CD4-positive, CD25-positive, alpha-beta regulatory T cell (primary cell): ENCODE measurements around the gene VSIG10L2. TPM values are rescaled to one million over a fixed set of nuclear protein-coding genes. Genes with fewer than 3 reads are reported as not detected.
"Not testable (repeated sequence)": the region's sequence is repeated elsewhere in the genome, so short reads cannot be mapped to it uniquely, and the experiment has no call there.

Experiments used
- ATAC-seq, 2 donors: fragments of 150-1000 bp; cut with Tn5 transposase; one replicate each; pipeline ENCODE4 v1.10.0; 2021; ENCODE audit warnings: low read depth in 2 of 2, moderate number of reproducible peaks in 2 of 2, moderate library complexity in 1 of 2
- DNase-seq, 3 donors: peaks; one replicate each; pipeline versions ENCODE4 v3.0.0 to v3.0.0-alpha.2; 2012 to 2022; ENCODE audit warnings: mixed read lengths in 1 of 3
- H3K27ac ChIP-seq: one replicate; pipeline ENCODE4 v1.7.0; 2013; ENCODE audit warnings: mild to moderate bottlenecking, low read length; ENCODE audit not compliant: insufficient read depth, poor library complexity, severe bottlenecking
- H3K27me3 ChIP-seq: one replicate; pipeline ENCODE4 v1.7.0; 2013; ENCODE audit warnings: low read length; ENCODE audit not compliant: control insufficient read depth, insufficient read depth
- H3K36me3 ChIP-seq: one replicate; pipeline ENCODE4 v1.7.0; 2013; ENCODE audit warnings: mild to moderate bottlenecking, low read length, moderate library complexity; ENCODE audit not compliant: control insufficient read depth, insufficient read depth
- H3K4me1 ChIP-seq: 2 replicates; pipeline ENCODE4 v1.7.0; 2013; ENCODE audit warnings: mild to moderate bottlenecking, low read length; ENCODE audit not compliant: insufficient read depth, control insufficient read depth, poor library complexity, severe bottlenecking
- H3K4me3 ChIP-seq: one replicate; pipeline ENCODE4 v1.7.0; 2013; ENCODE audit warnings: low read depth, mild to moderate bottlenecking, low read length, moderate library complexity
- H3K9me3 ChIP-seq, 2 experiments: 1 replicate in 1 of 2; 2 replicates in 1 of 2; pipeline ENCODE4 v1.7.0; 2013; ENCODE audit warnings: low read length in 2 of 2, mild to moderate bottlenecking in 1 of 2, moderate library complexity in 1 of 2; ENCODE audit not compliant: control insufficient read depth in 2 of 2
- H3K27ac Mint-ChIP-seq, 3 donors: one replicate each; pipeline ENCODE4 v1.8.0; 2020 to 2022; ENCODE audit warnings: mild to moderate bottlenecking in 3 of 3, mixed read lengths in 3 of 3, moderate library complexity in 2 of 3
- H3K27me3 Mint-ChIP-seq: one replicate; pipeline ENCODE4 v1.8.0; 2022; ENCODE audit warnings: mild to moderate bottlenecking, mixed read lengths
- H3K36me3 Mint-ChIP-seq: one replicate; pipeline ENCODE4 v1.8.0; 2020; ENCODE audit warnings: mixed read lengths
- H3K4me1 Mint-ChIP-seq, 4 donors: one replicate each; pipeline ENCODE4 v1.8.0; 2020 to 2022; ENCODE audit warnings: mixed read lengths in 4 of 4, mild to moderate bottlenecking in 1 of 4
- H3K4me3 Mint-ChIP-seq, 4 donors: one replicate each; pipeline ENCODE4 v1.8.0; 2020 to 2022; ENCODE audit warnings: mild to moderate bottlenecking in 4 of 4, mixed read lengths in 4 of 4, moderate library complexity in 3 of 4
- H3K9me3 Mint-ChIP-seq, 7 donors: one replicate each; pipeline ENCODE4 v1.8.0; 2020 to 2022; ENCODE audit warnings: mixed read lengths in 7 of 7, mild to moderate bottlenecking in 3 of 7, moderate library complexity in 2 of 7
- polyA plus RNA-seq, 4 donors: library from polyadenylated mRNA; unstranded; fragments of 300-500 nt; fragmentation: Illumina TruSeq; gene quantifications; one replicate each; pipeline ENCODE4 v1.2.3, GENCODE V29; 2021
- total RNA-seq: library from RNA; stranded (reverse); gene quantifications from one replicate; pipeline ENCODE4 v1.2.3, GENCODE V29; 2022

The VSIG10L2 gene
- total and polyA plus RNA-seq, 5 donors from 2014 or later: not detected

GRCh38 chr11:125978778-125979407 is 33.0 kb downstream of the VSIG10L2 start:
- Histone ChIP-seq H3K4me1 (no peaks in the 10 kb centered on the region), H3K36me3 (no peaks in the 10 kb centered on the region), H3K9me3 (no peaks in the 10 kb centered on the region), H3K27me3 (no peaks in the 10 kb centered on the region), H3K27ac (no peak overlapping the region), H3K4me3 (no peak overlapping the region)
- Mint-ChIP-seq H3K4me1 (no peaks in the 10 kb centered on the region), H3K4me3 (no peak overlapping the region), H3K9me3 (no peaks in the 10 kb centered on the region), H3K36me3 (no peaks in the 10 kb centered on the region), H3K27me3 (no peaks in the 10 kb centered on the region), H3K27ac (no peak overlapping the region)
- ATAC-seq: no peak
- DNase-seq: no peak

GRCh38 chr11:125979511-125979910 is 33.7 kb downstream of the VSIG10L2 start:
- Histone ChIP-seq H3K36me3 (no peaks in the 10 kb centered on the region), H3K27me3 (no peaks in the 10 kb centered on the region), H3K27ac (no peak overlapping the region), H3K9me3 (no peaks in the 10 kb centered on the region), H3K4me3 (no peak overlapping the region), H3K4me1 (no peaks in the 10 kb centered on the region)
- no peaks in the 10 kb centered on the region for H3K36me3 Mint-ChIP-seq
- ATAC-seq (no peak), DNase-seq (no peak)
- H3K4me1 Mint-ChIP-seq: no peaks in the 10 kb centered on the region
- H3K4me3 Mint-ChIP-seq: no peak overlapping the region
- no peak overlapping the region for H3K27ac Mint-ChIP-seq
- no peaks in the 10 kb centered on the region for H3K27me3 Mint-ChIP-seq
- no peaks in the 10 kb centered on the region for H3K9me3 Mint-ChIP-seq

GRCh38 chr11:125980436-125980835 is 34.6 kb downstream of the VSIG10L2 start:
- Mint-ChIP-seq H3K9me3 (peaks cover 0 to 1% (median 0%) of the 10 kb centered on the region in 7 donors), H3K27ac (no peak overlapping the region), H3K4me3 (no peak overlapping the region), H3K27me3 (no peaks in the 10 kb centered on the region), H3K4me1 (no peaks in the 10 kb centered on the region), H3K36me3 (peaks cover under 1% of the 10 kb centered on the region)
- Histone ChIP-seq H3K4me1 (no peaks in the 10 kb centered on the region), H3K9me3 (no peaks in the 10 kb centered on the region), H3K4me3 (no peak overlapping the region), H3K36me3 (no peaks in the 10 kb centered on the region), H3K27me3 (no peaks in the 10 kb centered on the region), H3K27ac (no peak overlapping the region)
- ATAC-seq (no peak), DNase-seq (no peak)

GRCh38 chr11:125982348-125982730 is 36.5 kb downstream of the VSIG10L2 start:
- Histone ChIP-seq H3K36me3 (no peaks in the 10 kb centered on the region), H3K4me3 (no peak overlapping the region), H3K9me3 (no peaks in the 10 kb centered on the region), H3K27me3 (no peaks in the 10 kb centered on the region), H3K27ac (no peak overlapping the region), H3K4me1 (no peaks in the 10 kb centered on the region)
- Mint-ChIP-seq H3K27me3 (no peaks in the 10 kb centered on the region), H3K27ac (no peak overlapping the region), H3K36me3 (peaks cover 4% of the 10 kb centered on the region), H3K4me3 (no peak overlapping the region), H3K4me1 (no peaks in the 10 kb centered on the region), H3K9me3 (peaks cover 0 to 4% (median 0%) of the 10 kb centered on the region in 7 donors)
- ATAC-seq (no peak), DNase-seq (no peak)

- not testable (repeated sequence) for H3K27ac Mint-ChIP-seq, H3K9me3 ChIP-seq, H3K9me3 Mint-ChIP-seq, H3K27me3 ChIP-seq, DNase-seq, H3K36me3 Mint-ChIP-seq, H3K4me3 Mint-ChIP-seq, H3K4me1 Mint-ChIP-seq, ATAC-seq, H3K4me3 ChIP-seq, H3K4me1 ChIP-seq, H3K27me3 Mint-ChIP-seq, H3K27ac ChIP-seq, H3K36me3 ChIP-seq
Measured at GRCh38 chr11:125985956-125986355, 40.1 kb downstream of the VSIG10L2 start.

- Mint-ChIP-seq H3K27me3 (peaks cover 5% of the 10 kb centered on the region), H3K36me3 (peaks cover 4% of the 10 kb centered on the region), H3K9me3 (peaks cover 0 to 4% (median 0%) of the 10 kb centered on the region in 7 donors), H3K4me1 (no peaks in the 10 kb centered on the region), H3K4me3 (no peak overlapping the region), H3K27ac (no peak overlapping the region)
- H3K4me1 ChIP-seq: no peaks in the 10 kb centered on the region
- no peaks in the 10 kb centered on the region for H3K27me3 ChIP-seq
- DNase-seq (no peak), ATAC-seq (no peak)
- no peaks in the 10 kb centered on the region for H3K36me3 ChIP-seq
- H3K27ac ChIP-seq: no peak overlapping the region
- no peaks in the 10 kb centered on the region for H3K9me3 ChIP-seq
- no peak overlapping the region for H3K4me3 ChIP-seq
Measured at GRCh38 chr11:125987066-125987641, 41.3 kb downstream of the VSIG10L2 start.

- peaks cover 0 to 2% (median 0%) of the 10 kb centered on the region in 7 donors for H3K9me3 Mint-ChIP-seq
- Histone ChIP-seq H3K27me3 (no peaks in the 10 kb centered on the region), H3K9me3 (no peaks in the 10 kb centered on the region), H3K4me1 (no peaks in the 10 kb centered on the region), H3K36me3 (no peaks in the 10 kb centered on the region), H3K27ac (no peak overlapping the region), H3K4me3 (no peak overlapping the region)
- ATAC-seq (no peak), DNase-seq (no peak)
- peaks cover 0 to 2% (median under 1%) of the 10 kb centered on the region in 4 donors for H3K4me1 Mint-ChIP-seq
- H3K4me3 Mint-ChIP-seq: no peak overlapping the region
- no peak overlapping the region for H3K27ac Mint-ChIP-seq
- H3K36me3 Mint-ChIP-seq: peaks cover 4% of the 10 kb centered on the region
- H3K27me3 Mint-ChIP-seq: peaks cover 5% of the 10 kb centered on the region
Measured at GRCh38 chr11:125990244-125990643, 44.4 kb downstream of the VSIG10L2 start.

- Mint-ChIP-seq H3K4me3 (no peak overlapping the region), H3K4me1 (peaks cover 0 to 7% (median 2%) of the 10 kb centered on the region in 4 donors), H3K27me3 (peaks cover 5% of the 10 kb centered on the region), H3K36me3 (peaks cover 4% of the 10 kb centered on the region), H3K9me3 (no peaks in the 10 kb centered on the region), H3K27ac (no peak overlapping the region)
- H3K36me3 ChIP-seq: no peaks in the 10 kb centered on the region
- no peaks in the 10 kb centered on the region for H3K27me3 ChIP-seq
- H3K27ac ChIP-seq: no peak overlapping the region
- DNase-seq: no peak
- no peaks in the 10 kb centered on the region for H3K4me1 ChIP-seq
- no peak overlapping the region for H3K4me3 ChIP-seq
- no peak for ATAC-seq
- no peaks in the 10 kb centered on the region for H3K9me3 ChIP-seq
Measured at GRCh38 chr11:125992893-125993292, 47.0 kb downstream of the VSIG10L2 start.
